ENCODE results near the gene POLD3.

DNA sequence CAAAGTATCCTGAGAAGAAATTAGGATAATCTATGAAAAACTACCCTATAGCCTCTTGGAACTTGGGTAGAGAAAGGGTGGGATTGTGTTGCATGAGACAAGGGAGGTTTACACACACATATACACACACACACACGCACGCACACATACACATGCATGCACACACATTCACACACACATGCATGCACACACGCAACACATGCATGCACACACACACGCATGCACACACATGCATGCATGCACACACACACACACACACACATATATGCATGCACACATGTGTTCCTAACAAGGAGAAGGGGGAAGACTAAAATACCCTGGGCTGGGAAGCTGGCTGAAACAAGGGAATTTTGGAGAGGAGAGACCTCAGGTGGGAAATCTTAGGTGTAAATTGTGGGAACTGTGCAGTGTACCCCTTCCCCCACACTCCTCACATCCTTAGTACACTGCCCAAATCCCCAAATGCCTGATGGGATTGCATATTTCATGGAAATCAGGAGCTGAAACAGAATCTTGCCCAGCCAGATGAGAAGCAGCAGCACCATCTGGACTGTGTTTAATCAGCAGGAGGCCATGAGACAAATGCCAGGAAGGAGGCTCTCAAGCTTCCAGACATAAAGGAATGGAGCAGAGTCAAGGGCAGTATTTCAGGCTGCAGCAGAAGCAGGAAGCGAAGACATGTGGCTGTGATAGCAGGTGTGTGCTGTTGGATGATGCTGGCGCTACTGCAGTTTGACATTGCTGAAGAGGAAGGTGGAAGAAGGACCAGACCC is 14.6 kb upstream of the POLD3 start:
- TF ChIP-seq, protein P1, sequence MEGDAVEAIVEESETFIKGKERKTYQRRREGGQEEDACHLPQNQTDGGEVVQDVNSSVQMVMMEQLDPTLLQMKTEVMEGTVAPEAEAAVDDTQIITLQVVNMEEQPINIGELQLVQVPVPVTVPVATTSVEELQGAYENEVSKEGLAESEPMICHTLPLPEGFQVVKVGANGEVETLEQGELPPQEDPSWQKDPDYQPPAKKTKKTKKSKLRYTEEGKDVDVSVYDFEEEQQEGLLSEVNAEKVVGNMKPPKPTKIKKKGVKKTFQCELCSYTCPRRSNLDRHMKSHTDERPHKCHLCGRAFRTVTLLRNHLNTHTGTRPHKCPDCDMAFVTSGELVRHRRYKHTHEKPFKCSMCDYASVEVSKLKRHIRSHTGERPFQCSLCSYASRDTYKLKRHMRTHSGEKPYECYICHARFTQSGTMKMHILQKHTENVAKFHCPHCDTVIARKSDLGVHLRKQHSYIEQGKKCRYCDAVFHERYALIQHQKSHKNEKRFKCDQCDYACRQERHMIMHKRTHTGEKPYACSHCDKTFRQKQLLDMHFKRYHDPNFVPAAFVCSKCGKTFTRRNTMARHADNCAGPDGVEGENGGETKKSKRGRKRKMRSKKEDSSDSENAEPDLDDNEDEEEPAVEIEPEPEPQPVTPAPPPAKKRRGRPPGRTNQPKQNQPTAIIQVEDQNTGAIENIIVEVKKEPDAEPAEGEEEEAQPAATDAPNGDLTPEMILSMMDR (IDR thresholded peaks at IDR 0.05), result no peak
- no peak for TF ChIP-seq POLR2A (IDR thresholded peaks at IDR 0.05)

All from thyroid gland (tissue), 4 donors.